ENCODE measurements around the gene IFIT3.

IFIT3 gene

GRCh38 chr10:89362929-89363328 is 35.1 kb downstream of the IFIT3 start:
- DNase-seq, result no peak

DNA sequence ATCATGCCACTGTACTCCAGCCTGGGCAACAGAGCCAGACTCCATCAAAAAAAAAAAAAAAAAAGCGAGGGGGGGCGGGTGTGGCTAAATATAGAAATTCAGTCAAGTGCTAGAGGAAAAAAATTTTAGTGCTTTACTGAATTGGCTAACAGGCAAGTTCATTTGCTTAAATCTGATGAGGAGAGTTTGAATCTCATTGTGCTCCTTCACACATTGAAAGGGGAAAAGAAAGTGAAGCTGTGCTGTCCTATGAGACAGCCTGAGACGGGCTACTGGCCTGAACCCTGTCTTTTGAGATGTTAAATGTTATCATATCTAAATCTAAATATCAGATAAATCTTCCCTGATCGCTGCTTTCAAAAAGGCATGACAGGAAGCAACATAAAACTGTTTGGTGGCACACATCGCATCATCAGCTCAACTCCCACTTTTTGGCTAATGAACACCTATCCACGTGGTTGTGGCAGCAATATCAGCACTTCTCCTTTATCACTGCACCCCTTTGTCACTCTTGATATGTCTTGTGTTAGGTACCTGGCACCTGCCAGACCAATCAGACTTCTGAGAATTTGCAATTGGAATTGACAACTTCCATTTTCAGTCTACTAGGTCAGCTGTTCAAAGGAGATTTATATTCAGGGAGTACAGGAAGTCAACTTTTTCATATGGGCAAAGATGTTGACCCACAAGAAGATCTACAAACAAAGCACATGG is 36.1 kb downstream of the IFIT3 start:
- DNase-seq, result no peak

DNA sequence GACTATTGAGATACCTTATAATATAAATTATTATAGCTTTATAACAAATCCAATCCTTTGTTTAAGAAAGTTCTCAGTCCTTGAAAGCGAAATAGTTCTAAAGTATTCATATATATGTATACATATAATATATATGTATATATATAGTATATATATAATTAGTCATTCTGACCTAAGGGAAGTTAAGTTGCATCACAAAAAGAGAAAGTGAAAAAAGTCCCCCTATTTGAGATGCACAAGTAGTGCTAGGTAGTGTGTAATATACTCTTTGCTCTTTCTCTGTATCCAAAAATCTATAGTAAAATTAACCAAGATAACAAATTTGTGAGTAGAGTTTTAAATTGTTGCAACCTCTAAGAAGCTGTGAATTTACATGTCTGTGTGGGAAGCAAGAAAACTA is 36.7 kb downstream of the IFIT3 start:
- DNase-seq, result peak in 1 of 2 donors; percentile 18

DNA sequence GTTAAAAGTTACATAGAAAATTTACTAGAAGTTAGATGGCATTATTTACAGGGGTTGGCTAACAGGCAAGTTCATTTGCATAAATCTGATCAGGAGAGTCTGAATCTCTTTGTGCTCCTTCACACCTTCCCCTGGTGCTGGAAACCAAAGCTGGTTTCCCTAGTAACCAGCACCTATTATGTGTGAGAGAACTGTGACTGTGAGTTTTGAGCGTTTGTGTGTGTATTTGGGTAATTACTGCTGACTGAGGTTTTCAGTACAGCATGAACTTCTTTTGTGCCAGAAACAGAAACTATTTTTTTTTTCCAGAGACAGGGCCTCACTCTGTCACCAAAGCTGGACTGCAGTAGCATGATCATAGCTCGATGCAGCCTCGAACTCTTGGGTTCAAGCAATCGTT is 39.7 kb downstream of the IFIT3 start:
- DNase-seq, result no peak

DNA sequence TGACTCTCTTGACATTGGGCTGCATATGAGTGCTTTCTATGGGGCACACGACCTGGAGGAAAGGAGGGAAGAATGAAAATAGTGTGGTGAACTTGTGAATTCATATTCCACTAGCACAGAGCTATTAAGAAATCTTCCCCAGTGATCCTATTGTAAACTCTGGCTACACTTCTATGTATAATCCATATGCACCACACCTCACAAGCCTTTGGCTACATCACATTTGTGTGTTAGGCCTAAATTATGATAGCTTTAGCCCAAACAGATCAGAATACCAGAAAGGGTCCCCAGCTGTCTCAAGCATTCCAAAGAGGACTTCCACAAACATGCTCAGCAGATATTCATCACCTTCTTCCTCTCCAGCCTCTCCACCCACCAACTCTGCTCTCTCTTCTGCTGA is 40.3 kb downstream of the IFIT3 start:
- no peak for DNase-seq

DNA sequence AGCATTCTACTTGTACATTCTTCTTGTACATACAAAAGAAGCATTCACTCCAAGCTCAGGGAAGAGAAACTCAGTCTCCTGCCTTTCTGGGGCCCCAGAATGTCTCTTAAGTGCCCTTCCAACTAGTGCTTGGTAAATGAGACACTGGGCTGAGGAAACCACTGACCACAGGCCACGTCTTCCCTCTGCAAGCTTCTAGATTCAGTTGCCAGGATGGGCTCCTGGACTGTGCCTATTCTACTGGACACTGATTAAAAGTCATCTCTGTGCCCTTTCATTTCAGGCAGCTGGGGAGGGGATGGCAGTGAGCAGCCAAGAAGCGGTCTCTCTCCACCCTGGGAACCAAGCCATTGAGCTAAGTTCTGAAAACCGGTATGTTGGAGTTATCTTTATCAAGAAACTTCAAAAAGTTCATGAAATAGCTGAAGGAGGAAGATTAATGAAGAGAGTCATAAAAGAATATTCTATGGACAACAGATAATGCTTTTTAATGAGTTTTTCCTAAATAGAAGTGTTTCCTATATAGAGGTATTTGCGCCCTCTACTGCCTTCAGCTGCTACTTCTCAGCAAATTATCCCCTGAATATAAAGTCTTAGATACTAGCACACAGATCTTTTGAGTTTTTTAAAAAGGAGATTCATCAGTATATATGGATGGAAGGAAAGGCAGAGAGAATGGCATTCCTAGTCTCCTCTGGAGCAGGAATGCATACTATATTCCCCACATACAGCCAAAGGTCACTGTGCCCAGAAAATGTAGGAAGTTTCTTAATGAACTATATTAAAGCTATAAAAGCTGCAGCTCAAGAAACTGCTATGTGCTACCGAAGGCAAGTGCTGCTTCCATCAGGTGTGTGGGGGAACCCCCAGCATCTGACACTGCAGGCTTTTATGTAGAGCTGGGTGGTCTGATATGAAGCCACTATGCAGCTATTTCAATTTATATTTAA is 41.6 kb downstream of the IFIT3 start:
- peak; percentile 45 to 48 for DNase-seq

GRCh38 chr10:89371079-89371478 is 43.3 kb downstream of the IFIT3 start:
- DNase-seq, result no peak

DNA sequence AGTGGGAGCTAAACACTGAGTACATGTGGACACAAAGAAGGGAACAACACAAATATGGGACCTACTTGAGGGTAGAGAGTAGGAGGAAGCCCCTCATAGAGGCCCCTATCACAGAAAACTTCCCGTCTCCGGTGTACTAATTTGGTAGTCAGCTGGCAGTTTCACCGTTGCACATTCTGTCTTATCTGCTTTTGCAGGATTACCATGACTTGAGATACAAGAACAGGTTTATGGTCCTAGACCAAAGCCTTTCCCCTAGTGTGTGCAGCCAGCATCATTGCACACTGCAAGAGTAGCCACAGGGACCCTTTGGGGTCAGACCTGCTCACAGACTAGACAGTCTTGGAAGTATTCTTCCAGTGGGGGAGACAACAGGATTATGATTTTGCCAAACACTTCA is 44.2 kb downstream of the IFIT3 start:
- DNase-seq, result no peak

DNA sequence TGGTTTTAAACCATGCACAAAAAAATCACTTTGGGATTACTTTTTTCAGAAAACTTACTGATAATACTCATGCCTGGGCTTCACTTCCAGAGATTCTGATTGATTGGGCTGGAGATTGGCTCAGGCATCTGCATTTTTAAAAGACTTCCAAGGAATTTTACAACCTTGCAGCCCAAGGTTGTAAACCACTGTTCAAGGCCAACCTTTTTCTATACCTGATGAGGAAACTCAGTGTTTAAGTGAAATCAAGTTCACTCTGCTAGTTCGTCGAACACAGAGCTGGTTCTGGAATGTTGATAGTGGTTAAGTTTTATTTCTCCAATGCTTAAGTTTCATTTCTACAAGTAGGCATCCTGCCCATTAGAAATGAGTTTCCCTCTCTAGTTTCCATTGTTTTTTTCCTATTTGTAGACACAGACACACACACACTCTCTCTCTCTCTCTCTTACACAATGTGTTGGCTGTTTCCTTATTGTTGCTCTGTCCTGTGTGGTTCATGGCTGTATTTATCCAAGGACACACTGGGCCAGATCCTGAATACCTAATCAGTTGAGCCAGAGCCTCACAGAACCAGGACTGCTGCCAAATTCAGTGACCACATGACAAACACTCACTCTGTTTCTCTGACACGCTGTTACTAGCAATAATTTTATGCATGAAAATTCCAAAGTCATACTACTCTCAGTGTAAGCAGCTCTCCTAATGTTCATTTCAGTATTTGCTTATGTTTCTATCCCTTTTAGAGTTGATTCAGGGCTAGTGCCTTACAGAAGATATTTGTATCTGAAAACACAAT is 46.3 kb downstream of the IFIT3 start:
- DNase-seq, result peak; percentile 14 to 47

DNA sequence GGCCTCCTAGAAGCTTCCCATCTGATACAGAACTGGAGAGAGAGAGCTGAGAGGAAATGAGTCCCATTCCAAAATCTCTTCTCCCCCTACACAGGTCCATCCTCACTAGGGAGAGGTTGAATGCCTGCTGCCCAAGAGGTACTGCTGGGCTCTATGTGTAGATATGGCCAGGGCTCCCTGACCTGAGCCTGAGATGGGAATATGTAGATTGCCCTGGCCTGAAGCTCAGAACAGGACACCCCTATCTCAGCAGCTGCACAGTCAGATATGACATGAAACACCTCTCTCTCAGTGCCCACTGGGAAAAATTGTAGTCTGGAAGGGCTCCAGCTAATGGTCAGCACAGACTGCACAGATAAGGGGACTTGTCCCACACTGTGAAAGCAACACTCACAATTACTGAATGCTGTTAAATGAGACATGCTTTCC is 46.9 kb downstream of the IFIT3 start:
- DNase-seq, result no peak

- no peak for DNase-seq
Measured at GRCh38 chr10:89377705-89378637, 50.2 kb downstream of the IFIT3 start, which contains the start of gene IFIT1B. IFIT1B (plus strand) TSS chr10:89378056; CDS start chr10:89378136, 80 bp downstream.

- DNase-seq, result no peak
Measured at GRCh38 chr10:89379103-89379502, 51.3 kb downstream of the IFIT3 start.

GRCh38 chr10:89382757-89383156 is 55.0 kb downstream of the IFIT3 start:
- no peak for DNase-seq

DNA sequence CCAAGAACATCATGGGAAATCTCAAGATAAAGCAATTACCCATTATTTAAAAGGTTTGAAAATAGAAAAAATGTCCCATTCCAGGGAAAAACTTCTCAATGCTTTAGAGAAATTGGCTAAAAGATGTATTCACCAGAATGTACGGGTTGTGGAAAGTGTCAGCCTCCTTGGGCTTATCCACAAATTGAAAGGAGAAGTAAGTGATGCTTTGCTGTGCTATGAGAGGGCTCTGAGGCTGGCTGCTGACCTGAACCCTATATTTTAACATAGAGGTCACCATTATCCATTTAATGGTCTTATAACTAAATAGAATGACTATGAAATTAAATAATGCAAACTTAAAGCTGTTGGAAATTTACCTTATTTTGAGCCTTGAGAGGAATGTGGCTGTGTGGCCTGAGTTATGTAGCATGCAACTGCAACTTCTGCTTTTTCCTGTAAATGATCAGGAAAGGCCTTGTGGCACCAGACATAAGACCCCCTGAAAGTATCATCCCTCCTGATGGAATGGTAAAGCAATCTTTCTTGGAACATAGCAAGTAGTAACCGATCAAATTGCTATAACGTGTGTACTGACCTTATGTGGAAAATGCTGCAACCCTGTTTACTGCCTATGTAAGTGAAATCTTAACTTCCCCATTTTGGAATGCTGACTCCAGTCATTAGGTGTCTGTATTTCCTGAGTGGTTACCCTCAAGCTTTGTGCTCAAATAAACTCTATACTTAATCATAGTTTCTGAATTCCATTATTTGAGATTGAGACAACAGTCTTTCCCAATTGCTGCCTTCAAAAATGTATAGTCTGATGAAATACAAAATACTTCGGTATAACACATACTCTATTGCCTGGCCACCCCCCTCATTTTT is 56.9 kb downstream of the IFIT3 start:
- DNase-seq, result peak; percentile 70 to 88

DNA sequence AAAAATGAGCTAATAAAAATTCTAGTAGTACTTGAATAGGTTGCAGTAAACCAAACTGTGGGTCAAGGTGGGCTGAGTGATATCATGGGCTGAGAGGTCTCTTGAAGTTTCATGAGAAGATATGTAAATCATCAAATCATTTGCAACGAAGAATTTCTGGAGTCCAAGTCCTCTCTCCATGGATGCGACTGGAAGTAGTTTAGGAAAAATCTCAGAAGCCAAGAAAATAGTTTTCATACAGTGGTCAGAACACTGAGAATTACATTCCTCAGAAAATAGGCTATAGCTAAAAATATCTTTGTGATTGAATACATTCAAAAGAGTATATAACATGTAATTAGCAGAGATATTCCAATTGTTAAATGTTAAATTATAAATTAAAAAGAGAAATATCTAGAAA is 61.0 kb downstream of the IFIT3 start:
- no peak for DNase-seq

- no peak for DNase-seq
Measured at GRCh38 chr10:89389254-89389653, 61.5 kb downstream of the IFIT3 start.
